Measurements from ENCODE around the gene WIPF1. TPM values are rescaled to one million over a fixed set of nuclear protein-coding genes. Genes with fewer than 3 reads are reported as not detected.

Gene WIPF1
- total RNA-seq = 100 to 1,000 TPM; 170 to 183 TPM

- Mint-ChIP-seq H3K27me3 (no peaks in the 10 kb centered on the region), H3K36me3 (peaks cover 28% of the 10 kb centered on the region), H3K27ac (peak within 1 kb of the TSS; percentile 98), H3K4me1 (ENCODE audit: low read depth) (peaks cover 73% of the 10 kb centered on the region), H3K9me3 (no peaks in the 10 kb centered on the region), H3K4me3 (peak within 1 kb of the TSS; percentile 81)
- ChIA-PET POLR2A (interaction anchor here (0.6 to 11.0 kb wide), 9 partner anchors 12 to 214 kb away, joined by 3 to 126 read pairs (median 8); no protein-coding TSS in a partner anchor), CTCF (interaction anchor here (0.8 to 13.8 kb wide), 11 partner anchors 12 to 90 kb away, joined by 3 to 96 read pairs (median 6); no protein-coding TSS in a partner anchor)
- DNase-seq = peak; percentile 58
- intact Hi-C loops (cut with micrococcal nuclease) = loop anchor here (1.0 to 5.0 kb wide), 5 partner anchors 11 to 570 kb away; partner anchors contain the start of gene ATF2
Measured at GRCh38 chr2:174597345-174598047, at the start of gene WIPF1. Gene WIPF1 (minus strand): TSS chr2:174597804. CDS start chr2:174585573, 12,231 bp downstream.

GRCh38 chr2:174645296-174645695, 47.7 kb upstream of the WIPF1 start:
- intact Hi-C loops (cut with micrococcal nuclease) = no loop called here
- H3K27ac Mint-ChIP-seq = no peak overlapping the region
- H3K36me3 Mint-ChIP-seq = peaks cover 12% of the 10 kb centered on the region
- H3K9me3 Mint-ChIP-seq = peaks cover 15% of the 10 kb centered on the region
- no peaks in the 10 kb centered on the region for H3K27me3 Mint-ChIP-seq
- H3K4me3 Mint-ChIP-seq = no peak overlapping the region
- ChIA-PET POLR2A (no interaction called here), CTCF (interaction anchor here (1.4 to 1.5 kb wide), 3 partner anchors 11 to 42 kb away, joined by 3 to 5 read pairs (median 5); no protein-coding TSS in a partner anchor)
- DNase-seq = no peak
- peaks cover 6% of the 10 kb centered on the region for H3K4me1 Mint-ChIP-seq (ENCODE audit: low read depth)

GRCh38 chr2:174644406-174644805, 46.8 kb upstream of the WIPF1 start:
- CTCF ChIA-PET = interaction anchor here (0.5 to 1.5 kb wide), 4 partner anchors 10 to 88 kb away, joined by 3 to 5 read pairs (median 4); no protein-coding TSS in a partner anchor
- intact Hi-C loops (cut with micrococcal nuclease) = no loop called here

GRCh38 chr2:174643356-174643755, 45.8 kb upstream of the WIPF1 start:
- POLR2A ChIA-PET = no interaction called here
- CTCF ChIA-PET = interaction anchor here (1.6 kb wide), 1 partner anchor 44 kb away, joined by 5 read pairs; no protein-coding TSS in a partner anchor
- peaks cover 14% of the 10 kb centered on the region for H3K4me1 Mint-ChIP-seq (ENCODE audit: low read depth)

More at GRCh38 chr2:174644406-174644805, 46.8 kb upstream of the WIPF1 start:
- POLR2A ChIA-PET = interaction anchor here (0.6 kb wide), 1 partner anchor 56 kb away, joined by 4 read pairs; no protein-coding TSS in a partner anchor
- Mint-ChIP-seq H3K4me1 (ENCODE audit: low read depth) (peaks cover 10% of the 10 kb centered on the region), H3K9me3 (peaks cover 7% of the 10 kb centered on the region), H3K36me3 (peaks cover 10% of the 10 kb centered on the region), H3K4me3 (no peak overlapping the region), H3K27me3 (no peaks in the 10 kb centered on the region), H3K27ac (no peak overlapping the region)
- no peak for DNase-seq

GRCh38 chr2:174641168-174641567, 43.6 kb upstream of the WIPF1 start:
- Mint-ChIP-seq H3K27me3 (no peaks in the 10 kb centered on the region), H3K36me3 (no peaks in the 10 kb centered on the region), H3K4me1 (ENCODE audit: low read depth) (peaks cover 22% of the 10 kb centered on the region), H3K27ac (no peak overlapping the region), H3K4me3 (no peak overlapping the region), H3K9me3 (no peaks in the 10 kb centered on the region)
- intact Hi-C loops (cut with micrococcal nuclease) = no loop called here
- DNase-seq = no peak
- ChIA-PET POLR2A (no interaction called here), CTCF (interaction anchor here (1.4 kb wide), 1 partner anchor 11 kb away, joined by 3 read pairs; no protein-coding TSS in a partner anchor)

More at GRCh38 chr2:174643356-174643755, 45.8 kb upstream of the WIPF1 start:
- intact Hi-C loops (cut with micrococcal nuclease) = no loop called here
- peaks cover 6% of the 10 kb centered on the region for H3K36me3 Mint-ChIP-seq
- H3K27me3 Mint-ChIP-seq = no peaks in the 10 kb centered on the region
- no peaks in the 10 kb centered on the region for H3K9me3 Mint-ChIP-seq
- DNase-seq = no peak
- no peak overlapping the region for H3K27ac Mint-ChIP-seq
- no peak overlapping the region for H3K4me3 Mint-ChIP-seq

GRCh38 chr2:174636987-174637386, 39.4 kb upstream of the WIPF1 start:
- ChIA-PET CTCF (interaction anchor here (0.7 to 5.6 kb wide), 3 partner anchors 44 to 50 kb away, joined by 3 to 62 read pairs (median 34); no protein-coding TSS in a partner anchor), POLR2A (interaction anchor here (0.6 to 5.1 kb wide), 3 partner anchors 42 to 147 kb away, joined by 4 to 126 read pairs (median 9); partner anchors contain the start of gene WIPF1)
- Mint-ChIP-seq H3K4me3 (no peak overlapping the region), H3K4me1 (ENCODE audit: low read depth) (peaks cover 37% of the 10 kb centered on the region), H3K9me3 (no peaks in the 10 kb centered on the region), H3K36me3 (peaks cover 13% of the 10 kb centered on the region), H3K27ac (peak overlapping the region; percentile 61), H3K27me3 (no peaks in the 10 kb centered on the region)
- intact Hi-C loops (cut with micrococcal nuclease) = no loop called here
- DNase-seq = no peak

GRCh38 chr2:174635776-174636404, 38.3 kb upstream of the WIPF1 start:
- no peak for DNase-seq
- peaks cover 47% of the 10 kb centered on the region for H3K4me1 Mint-ChIP-seq (ENCODE audit: low read depth)
- H3K27me3 Mint-ChIP-seq = no peaks in the 10 kb centered on the region
- H3K27ac Mint-ChIP-seq = peak overlapping the region; percentile 95
- intact Hi-C loops (cut with micrococcal nuclease) = loop anchor here (2.0 kb wide), 2 partner anchors 67 to 533 kb away; partner anchors contain the start of gene ATF2
- no peaks in the 10 kb centered on the region for H3K9me3 Mint-ChIP-seq
- ChIA-PET POLR2A (interaction anchor here (0.6 to 5.1 kb wide), 5 partner anchors 12 to 47 kb away, joined by 3 to 126 read pairs (median 9); partner anchors contain the start of gene WIPF1), CTCF (interaction anchor here (0.7 to 5.6 kb wide), 8 partner anchors 19 to 133 kb away, joined by 4 to 62 read pairs (median 5); no protein-coding TSS in a partner anchor)
- no peak overlapping the region for H3K4me3 Mint-ChIP-seq
- H3K36me3 Mint-ChIP-seq = peaks cover 18% of the 10 kb centered on the region

- peak overlapping the region; percentile 78 for H3K4me3 Mint-ChIP-seq
- H3K4me1 Mint-ChIP-seq (ENCODE audit: low read depth) = peaks cover 55% of the 10 kb centered on the region
- ChIA-PET POLR2A (interaction anchor here (0.5 to 5.1 kb wide), 8 partner anchors 11 to 172 kb away, joined by 3 to 126 read pairs (median 6); partner anchors contain the start of gene WIPF1), CTCF (interaction anchor here (0.6 to 5.6 kb wide), 12 partner anchors 10 to 536 kb away, joined by 3 to 62 read pairs (median 8); partner anchors contain the start of gene WIPF1)
- no peak for DNase-seq
- intact Hi-C loops (cut with micrococcal nuclease) = loop anchor here (2.0 kb wide), 2 partner anchors 66 to 534 kb away; partner anchors contain the start of gene ATF2
- no peaks in the 10 kb centered on the region for H3K27me3 Mint-ChIP-seq
- no peaks in the 10 kb centered on the region for H3K9me3 Mint-ChIP-seq
- H3K27ac Mint-ChIP-seq = peak overlapping the region; percentile 95
- peaks cover 24% of the 10 kb centered on the region for H3K36me3 Mint-ChIP-seq
Measured at GRCh38 chr2:174635015-174635593, 37.5 kb upstream of the WIPF1 start.

GRCh38 chr2:174634130-174635014, 36.8 kb upstream of the WIPF1 start:
- H3K36me3 Mint-ChIP-seq = peaks cover 32% of the 10 kb centered on the region
- H3K27me3 Mint-ChIP-seq = no peaks in the 10 kb centered on the region
- peak; percentile 73 for DNase-seq
- intact Hi-C loops (cut with micrococcal nuclease) = loop anchor here (1.0 to 2.0 kb wide), 6 partner anchors 25 to 534 kb away; partner anchors contain the start of gene ATF2
- peak overlapping the region; percentile 78 for H3K4me3 Mint-ChIP-seq
- CTCF ChIA-PET = interaction anchor here (0.6 to 5.6 kb wide), 17 partner anchors 10 to 537 kb away, joined by 3 to 62 read pairs (median 5); partner anchors contain the start of genes GPR155 and WIPF1
- no peaks in the 10 kb centered on the region for H3K9me3 Mint-ChIP-seq
- H3K27ac Mint-ChIP-seq = peak overlapping the region; percentile 95
- peaks cover 56% of the 10 kb centered on the region for H3K4me1 Mint-ChIP-seq (ENCODE audit: low read depth)
- POLR2A ChIA-PET = interaction anchor here (0.5 to 5.1 kb wide), 11 partner anchors 10 to 171 kb away, joined by 3 to 126 read pairs (median 4); partner anchors contain the start of gene WIPF1

GRCh38 chr2:174633623-174633930, 36.0 kb upstream of the WIPF1 start:
- Mint-ChIP-seq H3K27me3 (no peaks in the 10 kb centered on the region), H3K36me3 (peaks cover 35% of the 10 kb centered on the region), H3K27ac (peak overlapping the region; percentile 95), H3K4me3 (peak overlapping the region; percentile 78), H3K9me3 (no peaks in the 10 kb centered on the region), H3K4me1 (ENCODE audit: low read depth) (peaks cover 55% of the 10 kb centered on the region)
- intact Hi-C loops (cut with micrococcal nuclease) = no loop called here
- POLR2A ChIA-PET = interaction anchor here (0.7 to 5.1 kb wide), 8 partner anchors 9 to 170 kb away, joined by 3 to 126 read pairs (median 8); partner anchors contain the start of gene WIPF1
- CTCF ChIA-PET = interaction anchor here (0.9 to 5.6 kb wide), 12 partner anchors 11 to 61 kb away, joined by 3 to 62 read pairs (median 8); partner anchors contain the start of gene WIPF1
- no peak for DNase-seq

Data from activated CD4-positive, alpha-beta memory T cell treated with anti-CD3 and anti-CD28 coated beads for 36 hours (primary cell).